Measurements from ENCODE around the gene OLR1.

The OLR1 gene

DNA sequence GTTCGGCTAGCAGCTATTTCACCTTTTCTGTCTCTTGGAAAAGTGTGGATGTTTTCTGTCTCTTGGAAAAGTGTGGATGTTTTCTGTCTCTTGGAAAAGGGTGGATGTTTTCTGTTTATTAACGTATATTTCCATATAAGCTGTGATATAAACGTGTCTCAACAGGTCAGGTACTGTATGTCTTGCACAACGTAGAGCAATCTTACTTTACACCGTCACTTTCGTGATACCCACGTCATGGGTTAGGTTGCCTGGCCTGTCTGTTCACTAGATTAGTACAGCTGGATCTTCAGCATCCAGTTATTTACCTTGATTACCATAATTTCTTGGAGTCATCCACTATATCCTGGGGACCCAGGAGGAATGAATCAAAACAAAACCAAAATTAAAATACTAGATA, 56.0 kb downstream of the OLR1 start:
- no peak for DNase-seq (ENCODE audit: low read depth)
- H3K4me3 ChIP-seq (ENCODE audit: low read length), result no peak overlapping the region
- no peak for TF ChIP-seq CTCF (conservative IDR thresholded peaks at IDR 0.05; ENCODE audit: low read length)

- DNase-seq (ENCODE audit: low read depth), result no peak
- H3K4me3 ChIP-seq (ENCODE audit: low read length), result no peak overlapping the region
- TF ChIP-seq CTCF (conservative IDR thresholded peaks at IDR 0.05; ENCODE audit: low read length), result no peak
Measured at GRCh38 chr12:10115311-10115710, 56.6 kb downstream of the OLR1 start.

- no peak for DNase-seq (ENCODE audit: low read depth)
- TF ChIP-seq CTCF (conservative IDR thresholded peaks at IDR 0.05; ENCODE audit: low read length), result no peak
- no peak overlapping the region for H3K4me3 ChIP-seq (ENCODE audit: low read length)
Measured at GRCh38 chr12:10113920-10114319, 58.0 kb downstream of the OLR1 start.

- H3K4me3 ChIP-seq (ENCODE audit: low read length), result no peak overlapping the region
- peak; percentile 9 for DNase-seq (ENCODE audit: low read depth)
- no peak for TF ChIP-seq CTCF (conservative IDR thresholded peaks at IDR 0.05; ENCODE audit: low read length)
Measured at GRCh38 chr12:10113075-10113474, 58.9 kb downstream of the OLR1 start.

GRCh38 chr12:10111451-10111850, 60.5 kb downstream of the OLR1 start:
- no peak overlapping the region for H3K4me3 ChIP-seq (ENCODE audit: low read length)
- no peak for TF ChIP-seq CTCF (conservative IDR thresholded peaks at IDR 0.05; ENCODE audit: low read length)
- no peak for DNase-seq (ENCODE audit: low read depth)

GRCh38 chr12:10110256-10110844, 61.6 kb downstream of the OLR1 start:
- no peak for TF ChIP-seq CTCF (conservative IDR thresholded peaks at IDR 0.05; ENCODE audit: low read length)
- DNase-seq (ENCODE audit: low read depth), result no peak
- no peak overlapping the region for H3K4me3 ChIP-seq (ENCODE audit: low read length)
